HepG2 (cell line): Measurements from ENCODE around the gene ABHD17B. TPM values are rescaled to one million over a fixed set of nuclear protein-coding genes. Genes with fewer than 3 reads are reported as not detected.

ENCODE experiments used
- HNRNPK ChIP-seq: fragments of 200-400 bp; formaldehyde crosslinking; IDR thresholded peaks from 2 replicates; pipeline ENCODE4 v1.6.1; 2018; ENCODE audit warnings: low read length, low read depth, moderate library complexity, mild to moderate bottlenecking; ENCODE audit not compliant: poor library complexity, severe bottlenecking
- IKZF5 ChIP-seq: IDR thresholded peaks from 2 replicates; pipeline ENCODE4 v1.6.1; 2018; ENCODE audit warnings: missing genetic modification reagents, mild to moderate bottlenecking, missing compliant biosample characterization
- IRF1 ChIP-seq: sonication (generic); formaldehyde crosslinking; IDR thresholded peaks from 2 replicates; pipeline ENCODE4 v1.4.0; 2020; ENCODE audit warnings: low read depth, mild to moderate bottlenecking, missing genetic modification reagents
- IRX3 ChIP-seq: sonication (generic); formaldehyde crosslinking; IDR thresholded peaks from 2 replicates; pipeline ENCODE4 v1.8.1; 2023; ENCODE audit warnings: mild to moderate bottlenecking, low read depth, missing genetic modification reagents, borderline replicate concordance
- MEIS2 ChIP-seq: sonication (generic); formaldehyde crosslinking; IDR thresholded peaks from 2 replicates; pipeline ENCODE4 v1.9.0; 2021; ENCODE audit warnings: mild to moderate bottlenecking, missing genetic modification reagents
- MTF2 ChIP-seq: sonication (generic); formaldehyde crosslinking; IDR thresholded peaks from 2 replicates; pipeline ENCODE4 v1.5.0; 2020; ENCODE audit warnings: missing genetic modification reagents, borderline replicate concordance
- NR0B2 ChIP-seq: sonication (generic); formaldehyde crosslinking; IDR thresholded peaks from 2 replicates; pipeline ENCODE4 v1.4.0; 2020; ENCODE audit warnings: mild to moderate bottlenecking, missing genetic modification reagents
- NR2F1 ChIP-seq, 2 experiments: fragments of 450-650 bp in 1 of 2; formaldehyde crosslinking in 1 of 2; IDR thresholded peaks; 2 replicates each; pipeline versions ENCODE4 v1.5.0 to v1.6.1; 2016 to 2020; ENCODE audit warnings: mild to moderate bottlenecking in 1 of 2, missing compliant biosample characterization in 1 of 2, missing genetic modification reagents in 1 of 2, moderate library complexity in 1 of 2
- NR2F2 ChIP-seq: IDR thresholded peaks from 2 replicates; pipeline ENCODE4 v1.6.1; 2012; ENCODE audit warnings: low read depth, inconsistent platforms, borderline replicate concordance
- PCBP1 ChIP-seq: fragments of 200-400 bp; formaldehyde crosslinking; IDR thresholded peaks from 2 replicates; pipeline ENCODE4 v1.6.1; 2017; ENCODE audit warnings: mild to moderate bottlenecking, low read depth, low read length, borderline replicate concordance
- PTBP1 ChIP-seq: fragments of 200-400 bp; formaldehyde crosslinking; IDR thresholded peaks from 2 replicates; pipeline ENCODE4 v1.6.1; 2018; ENCODE audit warnings: low read length, low read depth; ENCODE audit not compliant: poor library complexity, severe bottlenecking
- RFX1 ChIP-seq: fragments of 450-650 bp; IDR thresholded peaks from 2 replicates; pipeline ENCODE4 v1.6.1; 2017
- SIN3A ChIP-seq: IDR thresholded peaks from 2 replicates; pipeline ENCODE4 v1.6.1; 2011; ENCODE audit warnings: low read depth, mild to moderate bottlenecking, control low read depth, low read length, borderline replicate concordance
- THAP8 ChIP-seq: sonication (generic); formaldehyde crosslinking; IDR thresholded peaks from 2 replicates; pipeline ENCODE4 v1.5.1; 2020; ENCODE audit warnings: missing genetic modification reagents, mild to moderate bottlenecking, borderline replicate concordance
- TSC22D2 ChIP-seq: sonication (generic); formaldehyde crosslinking; IDR thresholded peaks from 2 replicates; pipeline ENCODE4 v1.5.1; 2020; ENCODE audit warnings: missing genetic modification reagents, mild to moderate bottlenecking, borderline replicate concordance
- ZBTB44 ChIP-seq: sonication (generic); formaldehyde crosslinking; IDR thresholded peaks from 2 replicates; pipeline ENCODE4 v1.4.0; 2020; ENCODE audit warnings: missing genetic modification reagents
- ZFAT ChIP-seq: sonication (generic); formaldehyde crosslinking; conservative IDR thresholded peaks from 2 replicates; pipeline ENCODE4 v1.8.1; 2023; ENCODE audit warnings: missing genetic modification reagents, inconsistent platforms
- ZNF282 ChIP-seq: fragments of 450-650 bp; IDR thresholded peaks from 2 replicates; pipeline ENCODE4 v1.6.1; 2018; ENCODE audit not compliant: partially characterized antibody
- ZNF331 ChIP-seq: sonication (generic); formaldehyde crosslinking; IDR thresholded peaks from 2 replicates; pipeline ENCODE4 v1.4.0; 2020; ENCODE audit warnings: missing genetic modification reagents
- ZNF350 ChIP-seq: sonication (generic); formaldehyde crosslinking; IDR thresholded peaks from 2 replicates; pipeline ENCODE4 v1.4.0; 2020; ENCODE audit warnings: mild to moderate bottlenecking, low read depth, missing genetic modification reagents, borderline replicate concordance
- ZNF572 ChIP-seq: sonication (generic); formaldehyde crosslinking; IDR thresholded peaks from 2 replicates; pipeline ENCODE4 v1.5.1; 2020; ENCODE audit warnings: mild to moderate bottlenecking, missing genetic modification reagents
- ZNF574 ChIP-seq: sonication (generic); formaldehyde crosslinking; IDR thresholded peaks from 2 replicates; pipeline ENCODE4 v1.4.0; 2020; ENCODE audit warnings: missing genetic modification reagents
- ZNF709 ChIP-seq: sonication (generic); formaldehyde crosslinking; IDR thresholded peaks from 2 replicates; pipeline ENCODE4 v1.5.0; 2020; ENCODE audit warnings: mild to moderate bottlenecking, missing genetic modification reagents
- polyA plus RNA-seq, 8 experiments: library from polyadenylated mRNA; depleted of rRNA in 3 of 8; stranded (reverse) in 7 of 8; unstranded in 1 of 8; fragments of >200 nt; fragmentation: Illumina TruSeq in 4 of 8; extraction: Trizol in 4 of 8; gene quantifications; 2 replicates each; pipeline versions ENCODE4 v1.2.1 to v1.2.3, GENCODE V29; 2011 to 2016; ENCODE audit warnings: low read depth in 4 of 8, missing spikeins in 1 of 8, mixed read lengths in 1 of 8; ENCODE audit not compliant: insufficient read depth in 1 of 8
- total RNA-seq, 5 experiments: library from RNA; depleted of rRNA; stranded (reverse); fragments of >200 nt; fragmentation: Illumina TruSeq; extraction: Trizol; gene quantifications; 2 replicates each; pipeline ENCODE4 v1.2.3, GENCODE V29; 2016; ENCODE audit warnings: low read depth in 1 of 5

The ABHD17B gene
- total and polyA plus RNA-seq, 2 of the 13 experiments (the other 11 are each of a cell fraction or from before 2014, with no cell fraction given): 11.3 to 22.0 TPM

GRCh38 chr9:71910650-71911060 lies 338 bp downstream of the ABHD17B start (continued):
- TF ChIP-seq ZBTB44 (CRISPR knock-in tag): no peak
- TF ChIP-seq ZNF574: no peak
- TF ChIP-seq THAP8 (CRISPR knock-in tag): no peak
- TF ChIP-seq ZNF572 (CRISPR knock-in tag): no peak
- TF ChIP-seq MTF2: 0 out of 2 replicates have a peak, but pooled peaks have one; percentile 22
- TF ChIP-seq TSC22D2: no peak
- TF ChIP-seq RFX1: no peak
- TF ChIP-seq IKZF5: no peak
- TF ChIP-seq IRX3 (CRISPR knock-in tag): peak; percentile 9; the same call in 1 of the 2 replicates
- no peak; the same call in 1 of the 2 replicates for TF ChIP-seq MEIS2 (CRISPR knock-in tag)
- TF ChIP-seq ZNF331: no peak
- TF ChIP-seq PCBP1: no peak
- no peak for TF ChIP-seq PTBP1
- TF ChIP-seq SIN3A: no peak
- TF ChIP-seq ZNF282: no peak
- TF ChIP-seq NR0B2 (CRISPR knock-in tag): 0 out of 2 replicates have a peak, but pooled peaks have one; percentile 35
- no peak for TF ChIP-seq NR2F2
- no peak for TF ChIP-seq ZNF350 (CRISPR knock-in tag)
- peak; percentile 5; the same call in 1 of the 2 replicates for TF ChIP-seq ZNF709
- TF ChIP-seq HNRNPK: no peak
- TF ChIP-seq ZFAT: 0 out of 2 replicates have a peak, but pooled peaks have one; percentile 36
- peak in 1 of 2 experiments; percentile 15; a peak in 1 of 4 replicates for TF ChIP-seq NR2F1 (CRISPR knock-in tag; IDR thresholded peaks at IDR 0.05)
- no peak for TF ChIP-seq IRF1 (CRISPR knock-in tag)
